ENCODE results near the gene SLC20A1.

The SLC20A1 gene

DNA sequence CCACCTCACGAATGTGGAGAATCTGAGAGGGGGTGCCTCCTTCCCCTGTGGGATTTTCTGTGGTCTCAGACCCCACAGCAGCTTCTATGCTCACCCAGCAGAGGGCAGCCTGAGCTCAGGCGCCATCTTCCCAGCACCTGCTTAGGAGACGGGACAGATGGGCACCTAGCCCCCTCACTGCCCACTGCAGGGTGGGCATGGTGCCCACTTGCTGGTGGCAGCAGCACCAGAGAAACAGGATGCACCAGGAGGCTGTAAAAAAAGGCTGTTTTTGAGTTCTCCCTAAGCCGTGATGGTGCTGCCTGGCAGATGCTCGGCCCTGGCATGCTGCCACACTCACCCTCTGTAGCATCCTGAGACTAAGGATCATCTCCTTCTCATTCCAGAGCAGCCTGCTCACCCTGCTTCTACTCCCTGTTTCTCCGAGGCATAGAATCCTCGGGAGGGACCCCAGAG, 19.1 kb upstream of the SLC20A1 start:
- Histone ChIP-seq H3K4me1 (ENCODE audit: control insufficient read depth, insufficient read depth, low read length, poor library complexity, severe bottlenecking) (peaks cover 68% of the 10 kb centered on the region), H3K4me3 (ENCODE audit: extremely low read depth, insufficient read depth, low read length, poor library complexity, severe bottlenecking) (no peak overlapping the region), H3K9me3 (ENCODE audit: control insufficient read depth, low read length) (no peaks in the 10 kb centered on the region), H3K27ac (ENCODE audit: low read depth, low read length, severe bottlenecking) (peak overlapping the region; percentile 81), H3K36me3 (ENCODE audit: control insufficient read depth, insufficient read depth, low read length) (no peaks in the 10 kb centered on the region)
- 66 to 80% methylated on average over 5 to 6 of the region's 7 CpGs for WGBS, 2 experiments (ENCODE audit: insufficient coverage in 2 of 2)

GRCh38 chr2:112627060-112628040, 18.4 kb upstream of the SLC20A1 start:
- H3K27ac ChIP-seq (ENCODE audit: low read depth, low read length, severe bottlenecking), result peak overlapping the region; percentile 81
- 62 to 74% methylated on average over 7 to 8 of the region's 10 CpGs for WGBS, 2 experiments (ENCODE audit: insufficient coverage in 2 of 2)

GRCh38 chr2:112629224-112629623, 16.5 kb upstream of the SLC20A1 start:
- WGBS, 2 experiments (ENCODE audit: insufficient coverage in 2 of 2), result 91 to 96% methylated on average over 5 to 6 of the region's 6 CpGs
- Histone ChIP-seq H3K4me3 (ENCODE audit: extremely low read depth, insufficient read depth, low read length, poor library complexity, severe bottlenecking) (no peak overlapping the region), H3K9me3 (ENCODE audit: control insufficient read depth, low read length) (no peaks in the 10 kb centered on the region), H3K36me3 (ENCODE audit: control insufficient read depth, insufficient read depth, low read length) (no peaks in the 10 kb centered on the region), H3K4me1 (ENCODE audit: control insufficient read depth, insufficient read depth, low read length, poor library complexity, severe bottlenecking) (peaks cover 68% of the 10 kb centered on the region), H3K27ac (ENCODE audit: low read depth, low read length, severe bottlenecking) (no peak overlapping the region)

More at GRCh38 chr2:112627060-112628040, 18.4 kb upstream of the SLC20A1 start:
- Histone ChIP-seq H3K9me3 (ENCODE audit: control insufficient read depth, low read length) (no peaks in the 10 kb centered on the region), H3K36me3 (ENCODE audit: control insufficient read depth, insufficient read depth, low read length) (no peaks in the 10 kb centered on the region), H3K4me3 (ENCODE audit: extremely low read depth, insufficient read depth, low read length, poor library complexity, severe bottlenecking) (no peak overlapping the region), H3K4me1 (ENCODE audit: control insufficient read depth, insufficient read depth, low read length, poor library complexity, severe bottlenecking) (peaks cover 76% of the 10 kb centered on the region)

- Histone ChIP-seq H3K36me3 (ENCODE audit: control insufficient read depth, insufficient read depth, low read length) (no peaks in the 10 kb centered on the region), H3K9me3 (ENCODE audit: control insufficient read depth, low read length) (no peaks in the 10 kb centered on the region), H3K4me1 (ENCODE audit: control insufficient read depth, insufficient read depth, low read length, poor library complexity, severe bottlenecking) (peaks cover 62% of the 10 kb centered on the region), H3K27ac (ENCODE audit: low read depth, low read length, severe bottlenecking) (no peak overlapping the region), H3K4me3 (ENCODE audit: extremely low read depth, insufficient read depth, low read length, poor library complexity, severe bottlenecking) (no peak overlapping the region)
- 88 to 93% methylated on average over 8 of the region's 8 CpGs for WGBS, 2 experiments (ENCODE audit: insufficient coverage in 2 of 2)
Observed at GRCh38 chr2:112629823-112630222, 15.9 kb upstream of the SLC20A1 start.

GRCh38 chr2:112630268-112630667, 15.5 kb upstream of the SLC20A1 start:
- H3K4me3 ChIP-seq (ENCODE audit: extremely low read depth, insufficient read depth, low read length, poor library complexity, severe bottlenecking), result no peak overlapping the region

DNA sequence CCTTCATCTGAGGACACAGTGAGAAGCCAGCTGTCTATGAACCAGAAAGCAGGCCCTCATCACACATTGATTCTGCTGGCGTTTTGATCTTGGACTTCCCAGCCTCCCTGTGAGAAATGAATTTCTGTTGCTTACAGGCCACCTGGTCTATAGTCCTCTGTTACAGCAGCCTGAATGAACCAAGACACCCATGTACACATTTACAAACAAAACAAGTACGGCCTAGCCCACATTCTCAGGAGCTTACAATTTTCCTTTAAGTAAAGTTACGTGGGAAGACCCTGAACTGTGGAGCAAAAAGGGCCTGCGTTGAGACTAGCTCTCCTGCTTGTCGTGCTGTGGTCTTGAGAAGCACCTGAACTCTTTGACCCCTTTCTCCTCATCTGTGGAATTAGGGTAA, 12.0 kb upstream of the SLC20A1 start:
- H3K4me3 ChIP-seq (ENCODE audit: extremely low read depth, insufficient read depth, low read length, poor library complexity, severe bottlenecking), result no peak overlapping the region
- H3K4me1 ChIP-seq (ENCODE audit: control insufficient read depth, insufficient read depth, low read length, poor library complexity, severe bottlenecking), result peaks cover 39% of the 10 kb centered on the region
- WGBS, 2 experiments (ENCODE audit: insufficient coverage in 2 of 2), result 85 to 94% methylated on average over 2 to 5 of the region's 5 CpGs
- no peaks in the 10 kb centered on the region for H3K36me3 ChIP-seq (ENCODE audit: control insufficient read depth, insufficient read depth, low read length)
- no peaks in the 10 kb centered on the region for H3K9me3 ChIP-seq (ENCODE audit: control insufficient read depth, low read length)
- peak overlapping the region; percentile 4 for H3K27ac ChIP-seq (ENCODE audit: low read depth, low read length, severe bottlenecking)

More at GRCh38 chr2:112630268-112630667, 15.5 kb upstream of the SLC20A1 start:
- no peaks in the 10 kb centered on the region for H3K36me3 ChIP-seq (ENCODE audit: control insufficient read depth, insufficient read depth, low read length)
- peaks cover 60% of the 10 kb centered on the region for H3K4me1 ChIP-seq (ENCODE audit: control insufficient read depth, insufficient read depth, low read length, poor library complexity, severe bottlenecking)
- H3K9me3 ChIP-seq (ENCODE audit: control insufficient read depth, low read length), result no peaks in the 10 kb centered on the region
- H3K27ac ChIP-seq (ENCODE audit: low read depth, low read length, severe bottlenecking), result peak overlapping the region; percentile 30
- 61 to 70% methylated on average over 3 to 4 of the region's 4 CpGs for WGBS, 2 experiments (ENCODE audit: insufficient coverage in 2 of 2)

- no peaks in the 10 kb centered on the region for H3K36me3 ChIP-seq (ENCODE audit: control insufficient read depth, insufficient read depth, low read length)
- H3K9me3 ChIP-seq (ENCODE audit: control insufficient read depth, low read length), result no peaks in the 10 kb centered on the region
- H3K4me1 ChIP-seq (ENCODE audit: control insufficient read depth, insufficient read depth, low read length, poor library complexity, severe bottlenecking), result peaks cover 33% of the 10 kb centered on the region
- WGBS, 2 experiments (ENCODE audit: insufficient coverage in 2 of 2), result 85 to 91% methylated on average over 11 to 12 of the region's 16 CpGs
- no peak overlapping the region for H3K4me3 ChIP-seq (ENCODE audit: extremely low read depth, insufficient read depth, low read length, poor library complexity, severe bottlenecking)
- peak overlapping the region; percentile 4 for H3K27ac ChIP-seq (ENCODE audit: low read depth, low read length, severe bottlenecking)
Observed at GRCh38 chr2:112634153-112634873, 11.4 kb upstream of the SLC20A1 start.

GRCh38 chr2:112634874-112635157, 10.9 kb upstream of the SLC20A1 start:
- no peaks in the 10 kb centered on the region for H3K36me3 ChIP-seq (ENCODE audit: control insufficient read depth, insufficient read depth, low read length)
- WGBS, 2 experiments (ENCODE audit: insufficient coverage in 2 of 2), result 100% methylated on average over 4 to 5 of the region's 6 CpGs
- H3K4me3 ChIP-seq (ENCODE audit: extremely low read depth, insufficient read depth, low read length, poor library complexity, severe bottlenecking), result no peak overlapping the region
- H3K9me3 ChIP-seq (ENCODE audit: control insufficient read depth, low read length), result no peaks in the 10 kb centered on the region
- H3K4me1 ChIP-seq (ENCODE audit: control insufficient read depth, insufficient read depth, low read length, poor library complexity, severe bottlenecking), result peaks cover 33% of the 10 kb centered on the region
- H3K27ac ChIP-seq (ENCODE audit: low read depth, low read length, severe bottlenecking), result no peak overlapping the region

DNA sequence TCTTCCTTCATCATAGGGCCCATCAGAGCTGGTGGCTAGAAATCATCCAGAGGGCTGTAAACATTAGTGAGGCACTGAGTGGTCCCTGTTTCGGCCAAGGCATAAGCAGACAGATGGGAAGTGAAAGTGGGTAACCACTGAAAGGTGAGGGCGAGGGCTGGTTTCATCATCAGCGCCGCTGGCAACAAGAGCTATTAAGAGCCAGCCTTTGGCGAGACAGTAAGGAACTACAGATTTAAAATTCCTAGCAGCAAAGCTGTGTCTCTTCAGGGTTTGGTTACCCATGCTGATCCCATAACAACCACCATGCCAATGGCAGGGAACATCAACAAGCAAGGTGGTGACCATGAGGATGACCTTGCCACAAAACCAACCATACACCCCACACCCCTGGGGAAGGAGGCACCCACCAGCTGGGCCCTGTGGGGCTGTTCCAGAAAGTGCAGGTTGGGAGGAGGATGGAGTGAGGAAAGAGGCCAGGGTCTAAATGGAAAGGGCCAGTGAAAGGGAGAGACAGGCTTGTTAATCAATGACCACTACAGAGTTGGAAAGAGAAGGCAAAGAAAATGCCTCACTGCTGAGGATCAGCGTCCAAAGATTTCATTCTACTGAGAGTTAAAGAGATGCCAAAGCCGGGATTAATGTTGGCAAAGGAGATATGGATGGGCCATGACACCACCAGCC, 9.0 kb upstream of the SLC20A1 start:
- no peaks in the 10 kb centered on the region for H3K9me3 ChIP-seq (ENCODE audit: control insufficient read depth, low read length)
- H3K4me3 ChIP-seq (ENCODE audit: extremely low read depth, insufficient read depth, low read length, poor library complexity, severe bottlenecking), result no peak overlapping the region
- H3K27ac ChIP-seq (ENCODE audit: low read depth, low read length, severe bottlenecking), result no peak overlapping the region
- 86 to 91% methylated on average over 5 to 7 of the region's 7 CpGs for WGBS, 2 experiments (ENCODE audit: insufficient coverage in 2 of 2)
- H3K36me3 ChIP-seq (ENCODE audit: control insufficient read depth, insufficient read depth, low read length), result no peaks in the 10 kb centered on the region
- H3K4me1 ChIP-seq (ENCODE audit: control insufficient read depth, insufficient read depth, low read length, poor library complexity, severe bottlenecking), result peaks cover 32% of the 10 kb centered on the region

- H3K9me3 ChIP-seq (ENCODE audit: control insufficient read depth, low read length), result no peaks in the 10 kb centered on the region
- 100% methylated on average over 3 of the region's 4 CpGs; no CpG with 5 or more reads in 1 of the 2 experiments for WGBS, 2 experiments (ENCODE audit: insufficient coverage in 2 of 2)
Observed at GRCh38 chr2:112637289-112637660, 8.5 kb upstream of the SLC20A1 start.

More at GRCh38 chr2:112637289-112637660, 8.5 kb upstream of the SLC20A1 start:
- Histone ChIP-seq H3K4me1 (ENCODE audit: control insufficient read depth, insufficient read depth, low read length, poor library complexity, severe bottlenecking) (peaks cover 32% of the 10 kb centered on the region), H3K4me3 (ENCODE audit: extremely low read depth, insufficient read depth, low read length, poor library complexity, severe bottlenecking) (no peak overlapping the region), H3K27ac (ENCODE audit: low read depth, low read length, severe bottlenecking) (no peak overlapping the region), H3K36me3 (ENCODE audit: control insufficient read depth, insufficient read depth, low read length) (no peaks in the 10 kb centered on the region)

All from mesodermal cell (in vitro differentiated cells).